ENCODE measurements around the gene BCL3.

GRCh38 chr19:44788971-44789370 lies 40.5 kb downstream of the BCL3 start:
- TF ChIP-seq EZH2 (IDR thresholded peaks at IDR 0.05; ENCODE audit: insufficient read depth, poor library complexity, severe bottlenecking): no peak
- TF ChIP-seq EZH2phosphoT487 (IDR thresholded peaks at IDR 0.05; ENCODE audit: insufficient read depth, low read depth): no peak

Measured in GM23248 (cell line).